Sigmoid colon (tissue), 7 donors: ENCODE measurements around the gene CST11. TPM values are rescaled to one million over a fixed set of nuclear protein-coding genes. Genes with fewer than 3 reads are reported as not detected.

Experiments used
- DNase-seq: peaks from one replicate; pipeline ENCODE4 v3.0.0-alpha.2; 2019
- H3K27ac ChIP-seq, 4 donors: fragments of 200-600 bp; sonication (generic); one replicate each; pipeline ENCODE4 v1.5.1; 2016 to 2019; ENCODE audit warnings: mild to moderate bottlenecking in 1 of 4
- H3K27me3 ChIP-seq, 3 donors: fragments of 200-600 bp; sonication (generic); one replicate each; pipeline ENCODE4 v1.5.1; 2019; ENCODE audit warnings: mild to moderate bottlenecking in 1 of 3
- H3K36me3 ChIP-seq, 4 donors: fragments of 200-600 bp; sonication (generic); one replicate each; pipeline ENCODE4 v1.5.1; 2016 to 2019
- H3K4me1 ChIP-seq, 4 donors: fragments of 200-600 bp; sonication (generic); one replicate each; pipeline ENCODE4 v1.5.1; 2017 to 2019
- H3K4me3 ChIP-seq, 4 donors: fragments of 200-600 bp; sonication (generic); one replicate each; pipeline ENCODE4 v1.5.1; 2017 to 2019; ENCODE audit warnings: mild to moderate bottlenecking in 2 of 4, moderate library complexity in 1 of 4
- H3K9me3 ChIP-seq, 4 donors: fragments of 200-600 bp in 3 of 4; sonication (generic) in 3 of 4; one replicate each; pipeline versions ENCODE4 v1.5.1 to v1.6.1; 2013 to 2019
- CTCF ChIP-seq, 4 experiments: fragments of 450-650 bp in 3 of 4; fragments of 200-600 bp in 1 of 4; IDR thresholded peaks; one replicate each; pipeline ENCODE4 v1.5.1; 2016 to 2019; ENCODE audit warnings: antibody characterized with exemption in 4 of 4, mild to moderate bottlenecking in 3 of 4, moderate library complexity in 2 of 4
- EP300 ChIP-seq, 4 donors: sonication (generic); formaldehyde crosslinking; IDR thresholded peaks; one replicate each; pipeline ENCODE4 v1.6.1; 2017; ENCODE audit warnings: antibody characterized with exemption in 4 of 4
- POLR2A ChIP-seq, 2 donors: fragments of 450-650 bp; IDR thresholded peaks; one replicate each; pipeline ENCODE4 v1.6.1; 2016; ENCODE audit warnings: antibody characterized with exemption in 2 of 2, mild to moderate bottlenecking in 2 of 2, moderate library complexity in 2 of 2
- POLR2AphosphoS5 ChIP-seq, 4 donors: sonication (generic); formaldehyde crosslinking; IDR thresholded peaks; one replicate each; pipeline ENCODE4 v1.6.1; 2017; ENCODE audit warnings: antibody characterized with exemption in 4 of 4
- WGBS, 2 donors: extraction: QIAGEN DNeasy Blood & Tissue Kit; methylation state at CpG; one replicate each; pipeline ENCODE4 v1.1.7; 2013; 5-methylcytosine and 5-hydroxymethylcytosine counted together
- intact Hi-C: fragments of 100-400 bp; cut with DNase I; formaldehyde crosslinking; loops from one replicate; pipeline ENCODE4 v1.15.1; 2023
- polyA plus RNA-seq, 3 donors: library from polyadenylated mRNA; stranded (reverse); fragments of 200-250 nt; gene quantifications; one replicate each; pipeline ENCODE4 v1.2.3, GENCODE V29; 2013
- total RNA-seq, 4 donors: library from RNA; depleted of rRNA; stranded (reverse); fragments of >200 nt; gene quantifications; one replicate each; pipeline ENCODE4 v1.1.0, GENCODE V29; 2016
- donor health status: healthy with polysubstance abuse.
- donor health status: Bipolar disorder and iron deficiency.
- donor health status: healthy.

CST11 gene
- total and polyA plus RNA-seq, 7 donors: not detected

- Histone ChIP-seq H3K9me3 (no peaks in the 10 kb centered on the region), H3K27me3 (no peaks in the 10 kb centered on the region), H3K27ac (no peak overlapping the region), H3K4me3 (no peak overlapping the region), H3K4me1 (peaks cover 0 to 31% (median 14%) of the 10 kb centered on the region in 4 donors), H3K36me3 (no peaks in the 10 kb centered on the region)
- TF ChIP-seq POLR2AphosphoS5 (IDR thresholded peaks at IDR 0.05) (no peak), POLR2A (IDR thresholded peaks at IDR 0.05) (no peak), EP300 (IDR thresholded peaks at IDR 0.05) (no peak), CTCF (IDR thresholded peaks at IDR 0.05) (no peak)
- WGBS, 2 donors: 94 to 97% methylated on average over 2 of the region's 2 CpGs
- intact Hi-C loops: no loop called here
- no peak for DNase-seq
Measured at GRCh38 chr20:23408957-23409356, 43.7 kb downstream of the CST11 start.

DNA sequence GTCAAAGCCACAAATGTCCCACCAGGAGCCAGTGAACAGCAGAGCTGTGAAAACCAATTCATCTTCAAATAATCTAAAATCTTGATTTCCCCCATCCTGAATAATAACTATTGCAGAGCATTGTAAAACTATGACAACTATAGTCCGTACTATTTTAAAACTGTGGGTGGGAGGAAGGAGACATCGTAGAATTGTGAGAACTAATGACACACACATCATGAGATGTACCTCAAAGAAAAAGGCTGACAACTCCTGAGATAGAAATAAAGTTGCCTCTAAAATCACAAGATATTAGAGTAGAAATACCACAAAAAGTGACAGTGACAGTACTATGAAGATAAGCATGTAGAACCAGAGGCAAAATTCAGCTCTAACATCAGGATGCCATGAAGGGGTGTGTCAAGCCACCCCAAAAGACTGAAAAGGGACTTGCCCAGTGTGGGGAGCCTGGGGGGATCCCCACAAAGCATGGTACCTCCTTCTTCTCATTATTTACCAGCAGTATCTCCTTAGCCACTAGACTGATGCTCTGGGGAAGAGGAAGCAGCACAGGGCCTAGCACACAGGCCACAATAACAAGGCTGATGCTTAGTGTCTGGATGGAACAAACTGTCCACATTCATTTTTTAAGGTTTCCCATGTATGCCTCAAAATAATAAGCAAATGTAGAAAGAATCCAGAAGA is 44.8 kb downstream of the CST11 start:
- Histone ChIP-seq H3K27me3 (no peaks in the 10 kb centered on the region), H3K36me3 (no peaks in the 10 kb centered on the region), H3K27ac (no peak overlapping the region), H3K9me3 (no peaks in the 10 kb centered on the region), H3K4me3 (no peak overlapping the region), H3K4me1 (peaks cover 0 to 40% (median 19%) of the 10 kb centered on the region in 4 donors)
- intact Hi-C loops: no loop called here
- DNase-seq: no peak
- WGBS, 2 donors: 88 to 94% methylated on average over 2 of the region's 2 CpGs
- TF ChIP-seq EP300 (IDR thresholded peaks at IDR 0.05): no peak
- TF ChIP-seq CTCF (IDR thresholded peaks at IDR 0.05): no peak
- TF ChIP-seq POLR2AphosphoS5 (IDR thresholded peaks at IDR 0.05): no peak
- no peak for TF ChIP-seq POLR2A (IDR thresholded peaks at IDR 0.05)

GRCh38 chr20:23406880-23407279 is 45.8 kb downstream of the CST11 start:
- intact Hi-C loops: no loop called here
- Histone ChIP-seq H3K27ac (no peak overlapping the region), H3K27me3 (no peaks in the 10 kb centered on the region), H3K36me3 (peaks cover 0 to 8% (median 0%) of the 10 kb centered on the region in 4 donors), H3K9me3 (no peaks in the 10 kb centered on the region), H3K4me3 (no peak overlapping the region), H3K4me1 (peaks cover 0 to 37% (median 13%) of the 10 kb centered on the region in 4 donors)
- DNase-seq: no peak
- WGBS, 2 donors: 95 to 99% methylated on average over 1 of the region's 1 CpG
- TF ChIP-seq POLR2A (IDR thresholded peaks at IDR 0.05) (no peak), POLR2AphosphoS5 (IDR thresholded peaks at IDR 0.05) (no peak), CTCF (IDR thresholded peaks at IDR 0.05) (no peak), EP300 (IDR thresholded peaks at IDR 0.05) (no peak)

DNA sequence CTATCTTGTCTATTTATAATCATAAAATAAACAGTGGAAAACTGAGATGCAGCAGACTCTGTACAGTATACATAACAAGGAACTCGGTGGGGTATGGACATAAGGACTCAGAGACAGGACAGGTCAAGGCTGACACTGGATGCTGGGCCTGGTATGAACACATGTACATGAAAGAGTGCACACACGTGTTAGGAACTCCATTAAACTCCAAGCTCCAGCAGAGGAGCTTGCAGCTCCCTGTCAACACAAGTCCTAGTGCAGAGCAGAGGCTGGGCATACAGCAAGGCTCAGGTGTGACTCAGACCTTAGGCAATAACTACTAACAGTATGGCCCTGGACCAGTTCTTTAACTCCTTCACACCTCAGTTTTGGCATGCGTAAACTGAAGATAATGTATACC is 48.5 kb downstream of the CST11 start:
- H3K9me3 ChIP-seq: no peaks in the 10 kb centered on the region
- TF ChIP-seq POLR2AphosphoS5 (IDR thresholded peaks at IDR 0.05) (no peak), CTCF (IDR thresholded peaks at IDR 0.05) (no peak), POLR2A (IDR thresholded peaks at IDR 0.05) (no peak), EP300 (IDR thresholded peaks at IDR 0.05) (no peak)
- H3K36me3 ChIP-seq: peaks cover 0 to 19% (median 0%) of the 10 kb centered on the region in 4 donors
- DNase-seq: no peak
- WGBS, 2 donors: 56 to 70% methylated on average over 3 of the region's 3 CpGs
- H3K27me3 ChIP-seq: no peaks in the 10 kb centered on the region
- H3K4me3 ChIP-seq: no peak overlapping the region
- peaks cover 0 to 23% (median 10%) of the 10 kb centered on the region in 4 donors for H3K4me1 ChIP-seq
- intact Hi-C loops: no loop called here
- no peak overlapping the region for H3K27ac ChIP-seq

DNA sequence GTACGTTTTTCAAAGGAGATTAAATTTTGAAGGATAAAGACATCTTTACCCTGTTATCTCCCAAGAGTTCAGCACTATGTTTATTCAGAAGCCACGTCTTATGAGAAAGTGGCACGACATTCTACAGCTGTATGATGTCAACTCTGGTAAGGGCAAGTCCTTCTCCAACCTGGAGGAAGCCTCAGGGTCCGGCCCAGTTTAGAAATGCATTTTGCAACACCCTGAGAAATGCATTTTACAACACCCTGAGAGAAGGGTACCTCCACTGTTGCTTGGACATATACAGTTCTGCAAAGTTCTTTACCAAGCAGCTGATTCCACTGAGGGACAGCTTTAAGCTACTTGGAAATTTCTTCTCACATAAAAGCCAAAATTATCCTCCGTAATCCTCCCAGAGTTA is 48.9 kb downstream of the CST11 start:
- Histone ChIP-seq H3K27me3 (no peaks in the 10 kb centered on the region), H3K36me3 (peaks cover 0 to 19% (median 0%) of the 10 kb centered on the region in 4 donors), H3K27ac (no peak overlapping the region), H3K4me3 (no peak overlapping the region), H3K9me3 (no peaks in the 10 kb centered on the region), H3K4me1 (peaks cover 0 to 19% (median 10%) of the 10 kb centered on the region in 4 donors)
- WGBS, 2 donors: 77 to 83% methylated on average over 5 of the region's 5 CpGs
- TF ChIP-seq EP300 (IDR thresholded peaks at IDR 0.05): no peak
- no peak for TF ChIP-seq CTCF (IDR thresholded peaks at IDR 0.05)
- intact Hi-C loops: no loop called here
- DNase-seq: no peak
